ENCODE data around the gene DDR1. TPM values are rescaled to one million over a fixed set of nuclear protein-coding genes. Genes with fewer than 3 reads are reported as not detected.

The DDR1 gene
- total RNA-seq, 6 experiments from 2014 or later, result 3.2 to 9.9 (median 5.0) TPM

DNA sequence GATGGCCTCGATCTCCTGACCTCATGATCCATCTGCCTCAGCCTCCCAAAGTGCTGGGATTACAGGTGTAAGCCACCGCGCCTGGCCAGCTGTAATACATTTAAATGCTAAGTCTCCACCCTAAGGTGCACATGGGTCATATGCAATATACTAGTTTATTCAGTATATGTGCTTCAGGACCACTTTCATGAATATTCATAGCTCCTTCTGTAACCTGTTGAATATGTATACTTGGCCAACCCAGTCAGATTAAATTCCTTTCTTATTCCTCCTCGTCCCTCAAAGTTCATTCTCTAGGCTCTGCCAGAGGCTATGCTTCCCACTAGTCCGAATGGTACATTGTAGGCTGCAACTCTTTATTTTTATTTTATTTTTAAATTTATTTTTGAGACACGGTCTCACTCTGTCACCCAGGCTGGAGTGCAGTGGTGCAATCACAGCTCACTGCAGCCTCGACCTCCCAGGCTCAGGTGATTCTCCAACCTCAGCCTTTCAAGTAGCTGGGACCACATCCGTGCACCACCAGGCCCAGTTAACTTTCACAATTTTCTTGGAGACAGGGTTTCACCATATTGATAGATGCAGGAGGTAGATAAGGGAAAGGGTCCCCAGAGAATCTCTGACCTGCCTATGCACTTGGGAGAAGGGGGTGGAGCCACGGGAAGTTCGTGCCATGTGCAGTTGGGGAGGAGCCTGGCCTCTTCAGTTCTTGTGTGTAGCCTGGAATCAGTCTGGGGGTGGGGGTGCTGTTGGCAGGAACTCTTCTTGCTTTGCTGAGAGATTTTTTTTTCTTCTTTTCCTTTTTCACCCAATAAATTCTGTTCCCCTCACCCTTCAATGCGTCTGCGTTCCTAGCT is 41.3 kb upstream of the DDR1 start:
- TF ChIP-seq, protein P1, sequence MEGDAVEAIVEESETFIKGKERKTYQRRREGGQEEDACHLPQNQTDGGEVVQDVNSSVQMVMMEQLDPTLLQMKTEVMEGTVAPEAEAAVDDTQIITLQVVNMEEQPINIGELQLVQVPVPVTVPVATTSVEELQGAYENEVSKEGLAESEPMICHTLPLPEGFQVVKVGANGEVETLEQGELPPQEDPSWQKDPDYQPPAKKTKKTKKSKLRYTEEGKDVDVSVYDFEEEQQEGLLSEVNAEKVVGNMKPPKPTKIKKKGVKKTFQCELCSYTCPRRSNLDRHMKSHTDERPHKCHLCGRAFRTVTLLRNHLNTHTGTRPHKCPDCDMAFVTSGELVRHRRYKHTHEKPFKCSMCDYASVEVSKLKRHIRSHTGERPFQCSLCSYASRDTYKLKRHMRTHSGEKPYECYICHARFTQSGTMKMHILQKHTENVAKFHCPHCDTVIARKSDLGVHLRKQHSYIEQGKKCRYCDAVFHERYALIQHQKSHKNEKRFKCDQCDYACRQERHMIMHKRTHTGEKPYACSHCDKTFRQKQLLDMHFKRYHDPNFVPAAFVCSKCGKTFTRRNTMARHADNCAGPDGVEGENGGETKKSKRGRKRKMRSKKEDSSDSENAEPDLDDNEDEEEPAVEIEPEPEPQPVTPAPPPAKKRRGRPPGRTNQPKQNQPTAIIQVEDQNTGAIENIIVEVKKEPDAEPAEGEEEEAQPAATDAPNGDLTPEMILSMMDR (IDR thresholded peaks at IDR 0.05), result no peak
- no peak for TF ChIP-seq POLR2A (IDR thresholded peaks at IDR 0.05)
- ATAC-seq (no peak), DNase-seq (no peak)
- no peak overlapping the region for H3K27ac ChIP-seq
- no peak overlapping the region for H3K4me3 ChIP-seq
- 71% methylated on average over 12 of the region's 12 CpGs for WGBS (ENCODE audit: insufficient coverage, low coverage, low lambda C conversion rate, missing lambda C conversion rate)
- H3K9me3 ChIP-seq, result no peaks in the 10 kb centered on the region
- no peaks in the 10 kb centered on the region for H3K27me3 ChIP-seq
- H3K36me3 ChIP-seq, result no peaks in the 10 kb centered on the region
- intact Hi-C loops (cut with DNase I), result no loop called here
- H3K4me1 ChIP-seq, result no peaks in the 10 kb centered on the region

DNA sequence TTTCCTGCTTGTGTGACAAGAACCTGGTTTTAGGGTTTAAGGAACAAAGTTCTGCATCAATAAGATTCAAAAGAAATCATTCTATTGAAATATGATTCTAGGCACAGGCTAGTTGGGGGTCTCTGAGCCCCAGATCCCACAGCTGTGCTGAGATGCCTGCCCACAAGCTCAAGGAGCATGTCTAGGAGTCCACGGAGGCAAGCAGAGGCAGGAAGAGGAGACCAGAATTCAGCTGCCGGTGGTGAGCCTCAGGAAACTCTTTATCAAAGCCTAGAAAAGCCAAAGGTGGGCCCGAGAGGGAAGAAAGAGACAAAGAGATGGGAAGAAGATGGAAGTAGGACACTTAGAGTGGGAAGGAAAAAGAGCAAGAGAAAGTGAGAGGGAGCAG is 40.7 kb upstream of the DDR1 start:
- no peaks in the 10 kb centered on the region for H3K9me3 ChIP-seq
- no peak overlapping the region for H3K4me3 ChIP-seq
- ATAC-seq (no peak), DNase-seq (no peak)
- H3K27ac ChIP-seq, result no peak overlapping the region
- H3K4me1 ChIP-seq, result no peaks in the 10 kb centered on the region
- no peak for TF ChIP-seq POLR2A (IDR thresholded peaks at IDR 0.05)
- TF ChIP-seq, protein P1 (IDR thresholded peaks at IDR 0.05), result no peak
- intact Hi-C loops (cut with DNase I), result no loop called here
- no peaks in the 10 kb centered on the region for H3K36me3 ChIP-seq
- no peaks in the 10 kb centered on the region for H3K27me3 ChIP-seq
- WGBS (ENCODE audit: insufficient coverage, low coverage, low lambda C conversion rate, missing lambda C conversion rate), result 28% methylated on average over 3 of the region's 3 CpGs

DNA sequence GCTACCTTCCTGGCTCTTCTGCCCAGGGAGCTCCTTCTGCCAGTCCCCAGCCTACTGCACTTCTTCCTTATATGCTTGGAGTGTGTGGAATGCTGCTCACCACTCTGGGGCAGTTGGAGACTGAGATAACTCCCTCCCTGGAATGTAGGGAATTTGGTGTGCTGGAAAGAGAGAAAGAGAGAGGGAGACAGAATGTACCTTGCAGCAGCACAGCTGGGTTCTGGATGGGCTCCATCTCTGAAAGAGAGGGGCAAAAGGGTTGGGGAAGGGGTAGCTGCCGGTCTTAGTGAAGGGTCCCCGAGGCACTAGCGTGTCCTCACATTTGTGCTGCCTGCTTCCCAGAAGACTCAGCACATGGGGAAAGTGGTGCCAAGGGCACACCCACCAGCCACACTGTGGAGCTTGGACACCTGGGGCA is 40.2 kb upstream of the DDR1 start:
- 85% methylated on average over 3 of the region's 3 CpGs for WGBS (ENCODE audit: insufficient coverage, low coverage, low lambda C conversion rate, missing lambda C conversion rate)
- TF ChIP-seq, protein P1 (IDR thresholded peaks at IDR 0.05), result no peak
- TF ChIP-seq POLR2A (IDR thresholded peaks at IDR 0.05), result no peak
- ATAC-seq, result peak in 1 of 4 donors; percentile 34
- H3K27me3 ChIP-seq, result no peaks in the 10 kb centered on the region
- no peak for DNase-seq
- no peaks in the 10 kb centered on the region for H3K9me3 ChIP-seq
- H3K4me1 ChIP-seq, result no peaks in the 10 kb centered on the region
- H3K36me3 ChIP-seq, result no peaks in the 10 kb centered on the region
- H3K4me3 ChIP-seq, result no peak overlapping the region
- intact Hi-C loops (cut with DNase I), result no loop called here
- H3K27ac ChIP-seq, result no peak overlapping the region

DNA sequence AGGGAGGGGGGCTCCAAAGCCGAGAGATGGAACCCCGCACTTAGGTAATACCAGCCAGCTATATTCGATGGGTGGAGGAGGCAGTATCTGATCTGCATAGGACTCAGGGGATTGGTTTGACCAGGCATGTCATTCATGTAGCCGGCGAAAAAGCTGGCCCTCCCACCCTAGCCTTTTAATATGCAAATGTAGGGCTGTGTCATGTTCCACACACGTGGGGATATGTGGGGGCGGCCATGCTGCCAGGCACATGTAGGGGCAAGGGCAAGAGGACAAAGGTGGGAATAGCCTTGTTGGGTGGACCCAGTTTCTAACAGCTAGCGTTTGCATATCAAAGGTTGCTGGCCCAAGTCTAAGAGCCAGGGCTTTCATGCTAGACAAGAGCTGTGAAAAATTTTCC is 39.1 kb upstream of the DDR1 start:
- H3K36me3 ChIP-seq, result no peaks in the 10 kb centered on the region
- no peak overlapping the region for H3K4me3 ChIP-seq
- H3K27ac ChIP-seq, result no peak overlapping the region
- H3K4me1 ChIP-seq, result no peaks in the 10 kb centered on the region
- WGBS (ENCODE audit: insufficient coverage, low coverage, low lambda C conversion rate, missing lambda C conversion rate), result 29% methylated on average over 8 of the region's 8 CpGs
- TF ChIP-seq, protein P1 (IDR thresholded peaks at IDR 0.05), result no peak
- TF ChIP-seq POLR2A (IDR thresholded peaks at IDR 0.05), result peak; percentile 36
- ATAC-seq (peak in 3 of 4 donors; percentile 54 to 70 (median 56)), DNase-seq (peak in 2 of 3 donors; percentile 29 to 77)
- intact Hi-C loops (cut with DNase I), result no loop called here
- H3K9me3 ChIP-seq, result no peaks in the 10 kb centered on the region
- no peaks in the 10 kb centered on the region for H3K27me3 ChIP-seq
